B cell (primary cell): ENCODE measurements around the gene RPAP2. TPM values are rescaled to one million over a fixed set of nuclear protein-coding genes. Genes with fewer than 3 reads are reported as not detected.

Experiments
- ATAC-seq: fragments of 200-7000 bp; cut with Tn5 transposase; one replicate; pipeline ENCODE4 v1.10.0; 2021; ENCODE audit warnings: low read depth, mild to moderate bottlenecking, moderate number of reproducible peaks, moderate library complexity
- CTCF ChIA-PET: fragments of 350-600 bp; sonication (Branson Sonifier 250); formaldehyde crosslinking; loops from one replicate; lab custom pipeline; 2021; ENCODE audit warnings: antibody characterized with exemption, inconsistent platforms; lab: Charles Lee
- POLR2A ChIA-PET: fragments of 350-600 bp; sonication (Branson Sonifier 250); formaldehyde crosslinking; loops from one replicate; lab custom pipeline; 2021; ENCODE audit warnings: antibody characterized with exemption; lab: Charles Lee
- DNase-seq: peaks from one replicate; pipeline ENCODE4 v3.0.0; 2013
- H2AFZ ChIP-seq: 2 replicates; pipeline ENCODE4 v1.6.1; 2012; ENCODE audit warnings: mild to moderate bottlenecking, low read depth, low read length; ENCODE audit not compliant: insufficient read depth, poor library complexity, severe bottlenecking
- H3K27ac ChIP-seq, 2 donors: 1 replicate in 1 of 2; 2 replicates in 1 of 2; pipeline ENCODE4 v1.5.1; 2012 to 2013; ENCODE audit warnings: low read length in 2 of 2, mild to moderate bottlenecking in 2 of 2, moderate library complexity in 1 of 2
- H3K27me3 ChIP-seq, 4 experiments: fragments of 200-600 bp in 1 of 4; sonication (generic) in 1 of 4; replicated peaks in 1 of 4; 1 replicate in 2 of 4; 2 replicates in 2 of 4; pipeline versions ENCODE4 v1.6.1 to v1.7.0; 2013 to 2016; ENCODE audit warnings: low read length in 3 of 4, mild to moderate bottlenecking in 2 of 4, mixed read lengths in 1 of 4, moderate library complexity in 1 of 4; ENCODE audit not compliant: insufficient read depth in 4 of 4, control insufficient read depth in 3 of 4; ENCODE audit errors: control extremely low read depth in 1 of 4
- H3K36me3 ChIP-seq, 2 experiments: replicated peaks in 1 of 2; 1 replicate in 1 of 2; 2 replicates in 1 of 2; pipeline versions ENCODE4 v1.6.1 to v1.7.1; 2013; ENCODE audit warnings: low read length in 1 of 2; ENCODE audit not compliant: insufficient read depth in 2 of 2, control insufficient read depth in 1 of 2; ENCODE audit errors: control extremely low read depth in 1 of 2, extremely low read depth in 1 of 2
- H3K4me1 ChIP-seq, 2 donors: fragments of 200-600 bp in 1 of 2; sonication (generic) in 1 of 2; 1 replicate in 1 of 2; 2 replicates in 1 of 2; pipeline versions ENCODE4 v1.5.1 to v1.6.1; 2013 to 2017; ENCODE audit warnings: low read length in 2 of 2; ENCODE audit not compliant: control insufficient read depth in 2 of 2, insufficient read depth in 2 of 2
- H3K4me2 ChIP-seq: replicated peaks from 2 replicates; pipeline ENCODE3; 2012; ENCODE audit warnings: mild to moderate bottlenecking, low read depth, low read length; ENCODE audit not compliant: poor library complexity, severe bottlenecking
- H3K4me3 ChIP-seq, 5 experiments: fragments of 200-600 bp in 1 of 5; sonication (generic) in 1 of 5; 1 replicate in 3 of 5; 2 replicates in 2 of 5; pipeline versions ENCODE4 v1.5.1 to v1.7.0; 2011 to 2016; ENCODE audit warnings: low read length in 4 of 5, mild to moderate bottlenecking in 4 of 5, low read depth in 2 of 5, control low read depth in 1 of 5, moderate library complexity in 1 of 5; ENCODE audit not compliant: insufficient read depth in 1 of 5; ENCODE audit errors: control extremely low read depth in 1 of 5, extremely low read depth in 1 of 5
- H3K79me2 ChIP-seq: fragments of 200-600 bp; sonication (generic); one replicate; pipeline ENCODE4 v1.6.0; 2016; ENCODE audit warnings: low read length; ENCODE audit not compliant: control insufficient read depth, insufficient read depth
- H3K9ac ChIP-seq: fragments of 200-600 bp; sonication (generic); 2 replicates; pipeline ENCODE4 v1.6.1; 2017; ENCODE audit warnings: mild to moderate bottlenecking, low read length, moderate library complexity
- H3K9me3 ChIP-seq, 3 donors: one replicate each; pipeline versions ENCODE4 v1.6.1 to v1.7.1; 2013; ENCODE audit warnings: low read length in 2 of 3; ENCODE audit not compliant: control insufficient read depth in 2 of 3, insufficient read depth in 1 of 3; ENCODE audit errors: control extremely low read depth in 1 of 3
- H4K20me1 ChIP-seq: 2 replicates; pipeline ENCODE4 v1.6.0; 2012; ENCODE audit warnings: mild to moderate bottlenecking, low read length; ENCODE audit not compliant: insufficient read depth, control insufficient read depth, poor library complexity, severe bottlenecking
- H3K27ac Mint-ChIP-seq: one replicate; pipeline ENCODE4 v1.8.0; 2021; ENCODE audit warnings: mixed read lengths
- H3K27me3 Mint-ChIP-seq: one replicate; pipeline ENCODE4 v1.8.0; 2021; ENCODE audit warnings: mixed read lengths
- H3K4me1 Mint-ChIP-seq: one replicate; pipeline ENCODE4 v1.8.0; 2021; ENCODE audit warnings: mixed read lengths
- H3K4me3 Mint-ChIP-seq: one replicate; pipeline ENCODE4 v1.8.0; 2021; ENCODE audit warnings: mixed read lengths
- H3K9me3 Mint-ChIP-seq: one replicate; pipeline ENCODE4 v1.8.0; 2022; ENCODE audit warnings: mixed read lengths; ENCODE audit not compliant: insufficient read depth
- EZH2 ChIP-seq: IDR thresholded peaks from 2 replicates; pipeline ENCODE4 v1.6.1; 2012; ENCODE audit warnings: borderline replicate concordance, low read depth, mild to moderate bottlenecking, moderate library complexity, low read length; ENCODE audit not compliant: insufficient read depth, poor library complexity, severe bottlenecking
- WGBS: methylation state at CpG from one replicate; pipeline ENCODE4 v1.1.5; 2013; ENCODE audit warnings: missing lambda C conversion rate; ENCODE audit not compliant: insufficient coverage; 5-methylcytosine and 5-hydroxymethylcytosine counted together
- intact Hi-C: fragments of 100-400 bp; cut with micrococcal nuclease; formaldehyde crosslinking; loops from one replicate; pipeline ENCODE4 v1.10.0; 2022
- polyA plus RNA-seq: library from polyadenylated mRNA; depleted of rRNA; stranded (reverse); fragments of >200 nt; gene quantifications from 2 replicates; pipeline ENCODE4 v1.2.3, GENCODE V29; 2012
- total RNA-seq, 2 donors: library from RNA; stranded (reverse); fragments of 120-200 nt in 1 of 2; gene quantifications; 1 replicate in 1 of 2; 2 replicates in 1 of 2; pipeline versions ENCODE4 v1.2.3 to v1.2.4, GENCODE V29; 2013 to 2022
- TF ChIP-seq, protein P1 (sequence below): fragments of 200-600 bp; IDR thresholded peaks from one replicate; pipeline ENCODE4 v1.8.0; 2022; ENCODE audit warnings: antibody characterized with exemption, mild to moderate bottlenecking

RPAP2 gene
- total and polyA plus RNA-seq, 2 donors (not counting 1 experiment from before 2014, with no cell fraction given): 6.3 to 31.6 TPM

DNA sequence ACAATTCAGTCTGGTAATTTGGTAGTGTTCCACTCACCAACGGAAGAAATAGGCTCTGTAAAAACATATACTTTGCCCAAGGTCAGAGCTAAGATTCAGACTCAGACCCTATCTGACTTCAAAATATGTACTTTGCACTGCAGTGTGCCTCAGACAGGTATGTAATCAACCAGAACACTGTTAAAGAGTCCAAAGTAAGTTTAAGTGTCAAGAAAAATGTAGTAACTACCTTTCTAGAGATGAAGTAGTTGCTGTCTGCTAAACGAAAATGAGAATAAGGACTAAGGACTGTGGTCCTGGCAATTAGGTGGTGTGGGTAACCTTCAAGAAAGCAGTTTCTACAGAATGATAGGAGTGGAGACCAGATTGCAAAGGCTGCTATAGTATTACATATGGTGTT, 61.1 kb downstream of the RPAP2 start:
- no peaks in the 10 kb centered on the region for H3K9me3 ChIP-seq
- WGBS: 92% methylated on average over 1 of the region's 2 CpGs
- no peak overlapping the region for H3K27ac ChIP-seq
- H3K4me1 ChIP-seq: no peaks in the 10 kb centered on the region
- no peak overlapping the region for H3K4me3 ChIP-seq
- Mint-ChIP-seq H3K4me1 (no peaks in the 10 kb centered on the region), H3K9me3 (no peaks in the 10 kb centered on the region), H3K27me3 (no peaks in the 10 kb centered on the region), H3K27ac (no peak overlapping the region), H3K4me3 (no peak overlapping the region)
- ChIA-PET POLR2A (no interaction called here), CTCF (interaction anchor here (0.6 kb wide), 1 partner anchor 9 kb away, joined by 5 read pairs; no protein-coding TSS in a partner anchor)
- intact Hi-C loops: no loop called here
- H3K27me3 ChIP-seq: no peaks in the 10 kb centered on the region
- H3K36me3 ChIP-seq: peaks cover 11 to 18% of the 10 kb centered on the region in 2 experiments
- ATAC-seq (no peak), DNase-seq (no peak)
- no peaks in the 10 kb centered on the region for H3K79me2 ChIP-seq
- no peak overlapping the region for H3K9ac ChIP-seq
- no peak overlapping the region for H3K4me2 ChIP-seq
- H4K20me1 ChIP-seq: no peaks in the 10 kb centered on the region
- TF ChIP-seq, protein P1, sequence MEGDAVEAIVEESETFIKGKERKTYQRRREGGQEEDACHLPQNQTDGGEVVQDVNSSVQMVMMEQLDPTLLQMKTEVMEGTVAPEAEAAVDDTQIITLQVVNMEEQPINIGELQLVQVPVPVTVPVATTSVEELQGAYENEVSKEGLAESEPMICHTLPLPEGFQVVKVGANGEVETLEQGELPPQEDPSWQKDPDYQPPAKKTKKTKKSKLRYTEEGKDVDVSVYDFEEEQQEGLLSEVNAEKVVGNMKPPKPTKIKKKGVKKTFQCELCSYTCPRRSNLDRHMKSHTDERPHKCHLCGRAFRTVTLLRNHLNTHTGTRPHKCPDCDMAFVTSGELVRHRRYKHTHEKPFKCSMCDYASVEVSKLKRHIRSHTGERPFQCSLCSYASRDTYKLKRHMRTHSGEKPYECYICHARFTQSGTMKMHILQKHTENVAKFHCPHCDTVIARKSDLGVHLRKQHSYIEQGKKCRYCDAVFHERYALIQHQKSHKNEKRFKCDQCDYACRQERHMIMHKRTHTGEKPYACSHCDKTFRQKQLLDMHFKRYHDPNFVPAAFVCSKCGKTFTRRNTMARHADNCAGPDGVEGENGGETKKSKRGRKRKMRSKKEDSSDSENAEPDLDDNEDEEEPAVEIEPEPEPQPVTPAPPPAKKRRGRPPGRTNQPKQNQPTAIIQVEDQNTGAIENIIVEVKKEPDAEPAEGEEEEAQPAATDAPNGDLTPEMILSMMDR: no peak
- TF ChIP-seq EZH2: no peak
- H2AFZ ChIP-seq: no peak overlapping the region

DNA sequence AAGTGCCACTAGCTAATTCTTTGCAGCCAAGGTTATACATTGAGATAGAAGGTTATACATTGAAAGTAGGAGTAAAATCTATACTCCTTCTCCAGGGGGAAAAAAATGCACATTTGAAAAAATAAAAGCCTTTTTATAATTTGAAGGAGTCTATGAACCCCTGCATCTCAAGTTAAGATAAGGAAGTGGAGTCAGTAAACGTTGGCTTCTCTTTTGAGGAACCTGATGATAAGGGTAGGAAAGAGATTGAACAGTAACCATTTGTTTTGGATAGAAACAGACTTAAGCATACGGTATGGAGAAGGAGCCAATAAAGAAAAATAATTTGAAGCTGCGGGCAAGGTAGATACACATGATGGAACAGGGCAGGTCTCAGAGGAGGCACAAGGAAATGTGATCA, 64.1 kb downstream of the RPAP2 start:
- Histone ChIP-seq H2AFZ (no peak overlapping the region), H3K9ac (no peak overlapping the region), H3K36me3 (peaks cover 9 to 18% of the 10 kb centered on the region in 2 experiments), H3K27ac (no peak overlapping the region), H3K27me3 (no peaks in the 10 kb centered on the region), H3K4me1 (no peaks in the 10 kb centered on the region), H3K4me3 (no peak overlapping the region), H3K79me2 (no peaks in the 10 kb centered on the region), H4K20me1 (no peaks in the 10 kb centered on the region), H3K9me3 (no peaks in the 10 kb centered on the region), H3K4me2 (no peak overlapping the region)
- CTCF ChIA-PET: no interaction called here
- H3K4me1 Mint-ChIP-seq: no peaks in the 10 kb centered on the region
- 39% methylated on average over 3 of the region's 3 CpGs for WGBS
- no peak for ATAC-seq
- intact Hi-C loops: no loop called here
- H3K27me3 Mint-ChIP-seq: no peaks in the 10 kb centered on the region
- no peak for DNase-seq
- no peak overlapping the region for H3K4me3 Mint-ChIP-seq
- no peak overlapping the region for H3K27ac Mint-ChIP-seq
- no peaks in the 10 kb centered on the region for H3K9me3 Mint-ChIP-seq
- TF ChIP-seq, protein P1: no peak
- no peak for TF ChIP-seq EZH2
- POLR2A ChIA-PET: no interaction called here
